NCI-H510A (cell line): Measurements from ENCODE around the gene CEP41.

Experiments
- DNase-seq: peaks from one replicate; lab custom pipeline; 2025; lab: John Stamatoyannopoulos, UW

The CEP41 gene

GRCh38 chr7:130367088-130367755, 73.6 kb downstream of the CEP41 start:
- DNase-seq: no peak

- no peak for DNase-seq
These were observed 74.3 kb downstream of the CEP41 start for GRCh38 chr7:130366564-130366963.

GRCh38 chr7:130365511-130366441, 75.0 kb downstream of the CEP41 start:
- peak; percentile 86 for DNase-seq

GRCh38 chr7:130365088-130365487, 75.7 kb downstream of the CEP41 start:
- no peak for DNase-seq

- no peak for DNase-seq
These were observed 76.4 kb downstream of the CEP41 start for GRCh38 chr7:130364451-130364850.

GRCh38 chr7:130363026-130363847, 77.6 kb downstream of the CEP41 start:
- DNase-seq: no peak

- no peak for DNase-seq
These were observed 78.5 kb downstream of the CEP41 start for GRCh38 chr7:130362251-130362816.

- no peak for DNase-seq
These were observed 79.1 kb downstream of the CEP41 start for GRCh38 chr7:130361681-130362080.

GRCh38 chr7:130360518-130360917, 80.3 kb downstream of the CEP41 start:
- DNase-seq: no peak

- no peak for DNase-seq
These were observed 81.4 kb downstream of the CEP41 start for GRCh38 chr7:130359276-130359857.

GRCh38 chr7:130358471-130358870, 82.3 kb downstream of the CEP41 start:
- no peak for DNase-seq

- no peak for DNase-seq
These were observed 83.8 kb downstream of the CEP41 start for GRCh38 chr7:130356876-130357611.

- DNase-seq: no peak
These were observed 84.5 kb downstream of the CEP41 start for GRCh38 chr7:130356121-130356875.

- no peak for DNase-seq
These were observed 87.6 kb downstream of the CEP41 start for GRCh38 chr7:130353196-130353595.

GRCh38 chr7:130352194-130353074, 88.4 kb downstream of the CEP41 start:
- DNase-seq: no peak

GRCh38 chr7:130351791-130352090, 89.1 kb downstream of the CEP41 start:
- no peak for DNase-seq

GRCh38 chr7:130350945-130351790, 89.6 kb downstream of the CEP41 start:
- DNase-seq: no peak
